Middle frontal gyrus (tissue), 1 donor: ENCODE data around the gene SLC18A3.

ENCODE experiments used
- DNase-seq: peaks from one replicate; pipeline ENCODE4 v3.0.0-alpha.2; 2015; ENCODE audit warnings: low spot score; ENCODE audit errors: extremely low spot score

Gene SLC18A3

DNA sequence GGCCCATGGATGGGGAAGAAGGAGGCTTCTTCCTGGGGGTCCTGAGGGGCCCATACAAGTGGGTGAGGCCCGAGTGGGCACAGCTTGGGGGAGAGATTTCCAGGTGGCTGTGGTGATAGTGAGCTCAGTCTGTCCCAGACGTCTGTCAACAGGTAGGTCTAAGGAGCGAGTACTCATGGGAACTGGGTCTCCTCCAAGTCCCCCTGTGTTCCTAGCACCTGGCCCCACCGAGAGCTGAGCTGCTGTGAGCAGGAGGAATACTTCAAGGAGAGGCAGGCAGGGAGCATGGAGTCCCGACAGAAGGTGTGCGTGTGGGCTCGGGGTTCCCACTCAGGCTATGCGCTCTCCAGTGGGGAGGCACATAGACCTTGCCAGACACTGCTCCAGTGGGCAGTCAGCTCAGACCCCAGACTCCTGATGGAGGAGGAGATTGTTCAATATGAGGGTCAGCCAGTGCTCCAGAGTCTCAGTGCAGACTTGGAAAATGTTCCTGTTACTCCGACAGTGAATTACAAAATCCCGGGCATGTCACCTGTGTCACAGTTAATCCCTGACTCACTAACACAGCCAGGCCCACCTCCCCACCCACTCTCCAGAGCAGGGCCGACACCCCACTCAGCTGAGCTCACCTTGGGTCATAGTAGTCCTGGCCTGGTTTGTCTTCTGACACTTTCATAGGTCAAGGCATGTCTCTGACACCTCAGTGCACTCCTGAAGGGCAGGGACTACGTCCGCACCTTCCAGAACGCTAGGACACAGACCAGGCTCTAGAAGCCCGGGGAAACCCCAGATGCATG lies 41.1 kb downstream of the SLC18A3 start:
- DNase-seq, result no peak

DNA sequence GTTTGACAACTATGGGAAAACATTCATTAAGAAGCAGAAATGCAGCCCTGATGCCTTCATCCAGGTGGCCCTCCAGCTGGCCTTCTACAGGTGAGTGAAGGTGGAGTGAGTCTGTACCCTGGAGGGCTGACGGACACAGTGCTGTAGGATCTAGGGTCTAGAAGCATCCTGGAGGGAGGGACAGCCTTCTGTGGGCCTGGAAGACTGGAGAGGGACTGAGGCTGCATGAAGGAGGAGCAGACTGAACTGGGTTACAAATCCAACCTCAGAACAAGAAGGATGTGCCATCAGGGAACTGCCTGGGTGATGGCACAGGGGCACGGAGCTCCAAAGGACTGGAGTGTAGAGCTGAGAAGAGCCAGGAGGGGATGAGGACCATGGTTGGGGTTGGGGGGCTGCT lies 41.8 kb downstream of the SLC18A3 start:
- DNase-seq, result no peak

DNA sequence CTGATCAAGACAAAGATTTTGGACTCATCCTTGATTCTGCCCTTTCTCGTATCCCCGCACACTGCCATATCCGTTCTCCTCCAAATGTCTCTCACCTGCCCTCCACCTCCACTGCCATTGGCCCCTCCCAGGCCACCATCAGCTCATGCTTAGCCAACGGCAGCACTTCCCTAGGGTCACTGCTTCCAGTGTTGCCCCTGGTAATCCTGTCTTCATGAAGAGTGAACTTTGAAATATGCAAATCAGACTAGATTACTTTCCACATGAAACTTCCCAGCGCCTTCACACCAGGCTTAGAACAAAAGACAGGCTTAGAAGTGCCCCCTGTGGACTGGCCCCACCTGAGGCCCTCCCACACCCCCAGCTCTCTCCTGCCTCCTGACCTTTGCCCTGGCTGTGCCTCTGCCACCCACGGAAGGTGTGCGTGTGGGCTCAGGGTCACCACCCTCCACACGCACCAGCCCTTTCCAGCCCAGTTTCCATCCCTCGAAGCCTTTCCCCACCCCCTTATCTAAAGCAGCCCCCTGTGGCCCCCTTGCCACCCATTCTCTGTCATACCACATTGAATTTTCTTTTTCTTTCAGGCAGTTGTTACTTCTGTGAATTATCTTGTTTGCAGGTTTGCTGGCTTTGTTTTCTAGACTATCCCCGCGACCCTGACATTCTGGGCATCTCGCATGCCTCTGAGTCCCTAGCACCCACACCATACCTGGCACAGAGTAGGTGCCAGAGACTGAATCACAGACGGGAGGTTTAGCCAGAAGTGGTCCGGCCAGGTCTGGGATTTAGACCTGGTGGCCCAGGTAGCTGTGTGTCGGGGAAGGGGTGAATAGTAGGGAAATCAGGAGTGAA lies 42.5 kb downstream of the SLC18A3 start:
- DNase-seq, result no peak

DNA sequence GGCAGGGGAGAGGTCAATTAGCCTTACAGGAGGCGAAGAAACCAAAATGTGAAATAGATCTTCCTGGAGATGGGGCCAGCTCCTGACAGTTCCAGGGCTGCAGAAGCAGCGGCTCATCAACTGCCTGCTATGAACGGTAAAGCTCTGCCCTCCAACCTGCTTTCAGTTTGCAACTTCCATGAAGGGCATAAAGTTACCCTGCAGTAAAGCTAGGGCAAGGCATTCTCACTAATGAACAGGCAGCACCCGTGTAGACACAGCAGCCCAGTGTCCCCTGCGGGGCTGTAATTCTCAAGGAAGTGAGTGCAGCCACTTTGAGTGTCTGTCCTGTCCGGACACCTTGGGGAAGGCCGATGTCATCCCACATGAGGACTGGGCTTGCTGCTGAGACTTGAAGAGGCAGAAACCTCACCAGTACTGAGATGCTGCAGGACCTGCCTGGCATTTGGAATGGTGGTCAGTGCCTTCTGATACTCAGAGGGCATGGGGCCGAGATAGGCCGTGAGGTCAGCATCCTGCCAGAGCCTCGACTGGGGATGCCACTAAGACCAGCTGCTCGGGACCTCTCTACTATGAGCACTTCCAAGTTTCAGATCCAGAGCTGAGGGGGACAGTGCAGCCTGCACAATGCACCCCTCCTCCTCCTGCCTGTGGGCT lies 43.3 kb downstream of the SLC18A3 start:
- no peak for DNase-seq

DNA sequence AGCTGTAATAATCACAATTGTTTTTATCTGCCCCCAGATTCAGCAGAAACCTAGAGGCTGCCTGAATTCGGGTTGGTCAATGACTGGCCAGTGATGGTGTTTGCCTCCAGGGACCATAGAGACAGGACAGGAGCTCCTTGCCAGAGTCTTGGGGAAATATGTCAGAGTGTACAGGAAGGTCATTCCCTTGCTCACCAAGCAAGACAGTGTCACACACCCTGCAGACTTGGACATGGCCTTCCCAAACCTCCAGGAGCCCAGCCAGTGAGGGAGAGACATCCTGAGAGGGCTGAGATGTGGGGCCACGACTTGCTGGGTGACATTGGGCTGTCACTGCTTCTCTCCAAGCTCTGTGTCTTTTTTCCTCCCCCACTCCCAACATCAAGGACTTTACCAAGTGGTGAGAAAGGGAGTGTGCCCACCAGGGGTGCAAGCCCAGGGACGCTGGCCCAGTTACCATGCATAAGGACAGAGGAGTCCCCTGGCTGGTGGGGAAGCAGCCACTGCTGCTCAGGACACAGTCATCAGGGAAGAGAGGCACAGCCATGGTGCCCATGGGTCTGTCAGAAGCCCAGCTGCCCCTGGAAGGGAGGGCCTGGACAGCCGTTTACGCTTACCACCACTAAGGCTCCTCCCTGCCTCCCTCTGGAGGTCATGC lies 44.1 kb downstream of the SLC18A3 start:
- no peak for DNase-seq

DNA sequence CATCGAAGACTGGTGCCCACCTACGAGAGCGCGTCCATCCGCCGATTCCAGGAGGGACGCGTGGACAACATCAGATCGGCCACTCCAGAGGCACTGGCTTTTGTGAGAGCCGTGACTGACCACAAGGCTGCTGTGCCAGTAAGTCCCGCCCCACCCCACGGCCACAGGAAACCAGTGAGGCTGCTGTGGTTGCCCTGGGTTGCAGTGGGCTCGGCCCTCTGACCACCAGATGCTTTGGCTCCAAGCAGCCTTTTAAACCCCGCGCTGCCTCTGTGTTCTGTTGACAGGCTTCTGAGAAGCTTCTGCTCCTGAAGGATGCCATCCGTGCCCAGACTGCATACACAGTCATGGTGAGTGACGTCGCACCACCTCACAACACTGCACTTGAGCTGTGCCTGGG lies 45.0 kb downstream of the SLC18A3 start:
- DNase-seq, result no peak

DNA sequence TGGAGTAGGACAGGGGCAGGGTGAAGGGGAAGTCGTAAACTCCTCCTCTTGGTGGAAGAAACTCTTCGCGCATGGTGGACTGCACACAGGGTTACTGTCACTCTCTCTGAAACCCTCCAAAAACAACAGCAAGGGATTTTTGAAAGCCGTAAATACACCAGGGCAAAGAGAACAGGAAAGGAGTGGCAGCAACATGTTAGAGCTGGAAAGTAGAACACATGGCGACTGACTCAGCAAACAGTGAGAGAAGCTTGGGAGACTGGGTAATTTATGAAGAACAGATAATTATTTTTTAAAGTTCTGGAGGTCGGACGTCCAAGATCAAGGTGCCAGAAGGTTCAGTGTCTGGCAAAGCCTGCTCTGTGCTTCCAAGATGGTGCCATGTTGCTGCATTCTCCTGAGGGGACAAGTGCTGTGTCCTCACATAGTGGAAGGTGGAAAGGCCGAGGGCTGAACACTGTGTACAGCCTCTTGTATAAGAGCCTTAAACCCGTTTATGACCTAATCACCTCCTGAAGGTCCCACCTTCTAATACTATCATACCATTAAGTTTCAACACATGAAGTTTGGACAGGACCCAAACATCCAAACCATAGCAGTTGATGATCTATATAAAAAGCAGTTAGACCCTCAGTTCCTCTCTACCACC lies 46.9 kb downstream of the SLC18A3 start:
- no peak for DNase-seq

DNA sequence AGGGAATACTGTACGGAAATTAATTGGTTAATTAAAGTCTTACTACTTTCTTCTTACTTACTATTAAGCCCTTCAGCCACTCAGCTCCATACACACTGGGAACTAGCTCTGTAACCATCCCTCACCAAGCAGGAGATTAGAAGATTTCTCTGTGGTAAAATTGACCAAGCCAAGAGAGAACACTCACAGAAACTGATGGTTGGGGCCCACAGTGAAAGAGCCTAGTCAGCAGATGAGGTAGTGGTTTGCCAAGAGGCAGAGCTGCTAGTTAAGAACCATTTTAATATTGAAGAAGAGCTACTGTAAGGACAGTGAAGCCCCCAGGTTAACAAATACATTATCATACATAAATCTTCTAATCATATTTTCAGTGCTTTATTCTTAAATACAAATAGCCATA lies 47.5 kb downstream of the SLC18A3 start:
- no peak for DNase-seq

DNA sequence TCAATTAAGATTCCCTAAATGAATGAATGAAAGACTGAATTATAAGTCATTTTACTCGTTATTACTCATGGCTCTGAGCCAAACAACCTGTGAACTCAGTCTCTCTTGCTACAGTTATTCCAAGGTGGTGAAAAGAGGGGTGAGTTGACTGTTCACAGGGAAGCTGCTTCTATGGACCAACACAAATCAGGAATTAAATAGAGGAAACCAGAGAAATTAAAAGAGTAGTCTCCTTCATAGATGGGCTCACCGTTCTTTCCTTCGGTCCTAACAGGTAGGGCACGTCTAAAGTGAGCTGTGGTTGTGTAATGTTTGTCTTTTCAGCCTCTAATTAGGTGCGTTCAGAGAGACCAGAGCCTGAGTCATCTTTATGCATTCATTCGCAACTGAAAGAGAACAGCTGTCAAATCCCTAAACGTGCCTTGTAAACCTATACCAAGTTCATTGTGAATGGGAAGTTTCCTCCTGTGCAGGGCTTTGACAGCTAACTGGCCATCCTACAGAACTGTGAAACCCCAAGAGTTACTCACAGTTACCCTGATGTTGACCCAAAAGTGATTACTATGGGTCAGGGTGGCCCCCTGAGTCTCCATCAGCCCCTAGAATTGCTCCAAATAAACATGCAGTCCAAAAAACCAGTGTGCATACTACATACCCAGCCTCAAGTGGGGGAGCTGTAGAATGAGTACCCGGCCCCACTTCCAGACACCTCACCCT lies 51.2 kb downstream of the SLC18A3 start:
- no peak for DNase-seq
